ENCODE data around the gene TPMT. TPM values are rescaled to one million over a fixed set of nuclear protein-coding genes. Genes with fewer than 3 reads are reported as not detected.

Gene TPMT
- total and polyA plus RNA-seq, 2 of the 13 experiments (the other 11 are each of a cell fraction or from before 2014, with no cell fraction given) = 11.1 to 22.8 TPM

DNA sequence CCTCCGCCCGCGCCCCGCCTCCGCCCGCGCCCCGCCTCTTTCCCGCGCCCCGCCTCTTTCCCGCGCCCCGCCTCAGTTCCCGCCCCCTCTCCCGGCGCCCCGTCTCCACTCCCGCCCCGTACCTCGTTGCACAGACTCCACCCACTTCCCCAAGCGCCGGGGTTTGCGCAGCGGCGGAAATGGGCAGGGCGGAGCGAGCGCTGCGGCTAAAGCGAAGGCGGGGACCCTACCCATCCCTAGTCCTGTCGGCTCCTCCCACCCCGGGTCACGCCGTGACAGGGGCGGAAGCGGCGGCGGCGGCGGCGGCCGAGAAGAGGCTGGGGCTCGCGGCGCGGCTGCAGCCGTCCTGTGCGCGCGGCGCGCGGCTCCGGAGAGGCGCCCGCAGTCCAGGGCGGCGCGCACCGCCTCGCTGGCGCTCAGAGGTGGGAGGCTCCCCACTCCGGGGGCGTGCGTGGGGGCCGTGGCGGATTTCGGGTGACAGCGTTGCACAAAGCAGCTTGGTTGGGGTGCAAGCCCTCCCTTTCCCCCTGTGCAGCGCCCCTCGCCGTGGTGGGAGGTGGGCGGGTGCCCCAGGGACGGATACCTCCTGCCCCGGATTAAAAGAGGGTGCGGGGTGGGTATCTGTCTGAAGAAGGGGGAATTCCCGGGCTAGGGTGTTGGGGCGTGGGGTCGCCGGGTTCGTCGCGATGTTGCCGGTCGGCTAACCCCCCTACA lies 430 bp upstream of the TPMT start, which contains the start of gene KDM1B (continued):
- TF ChIP-seq, protein P1, sequence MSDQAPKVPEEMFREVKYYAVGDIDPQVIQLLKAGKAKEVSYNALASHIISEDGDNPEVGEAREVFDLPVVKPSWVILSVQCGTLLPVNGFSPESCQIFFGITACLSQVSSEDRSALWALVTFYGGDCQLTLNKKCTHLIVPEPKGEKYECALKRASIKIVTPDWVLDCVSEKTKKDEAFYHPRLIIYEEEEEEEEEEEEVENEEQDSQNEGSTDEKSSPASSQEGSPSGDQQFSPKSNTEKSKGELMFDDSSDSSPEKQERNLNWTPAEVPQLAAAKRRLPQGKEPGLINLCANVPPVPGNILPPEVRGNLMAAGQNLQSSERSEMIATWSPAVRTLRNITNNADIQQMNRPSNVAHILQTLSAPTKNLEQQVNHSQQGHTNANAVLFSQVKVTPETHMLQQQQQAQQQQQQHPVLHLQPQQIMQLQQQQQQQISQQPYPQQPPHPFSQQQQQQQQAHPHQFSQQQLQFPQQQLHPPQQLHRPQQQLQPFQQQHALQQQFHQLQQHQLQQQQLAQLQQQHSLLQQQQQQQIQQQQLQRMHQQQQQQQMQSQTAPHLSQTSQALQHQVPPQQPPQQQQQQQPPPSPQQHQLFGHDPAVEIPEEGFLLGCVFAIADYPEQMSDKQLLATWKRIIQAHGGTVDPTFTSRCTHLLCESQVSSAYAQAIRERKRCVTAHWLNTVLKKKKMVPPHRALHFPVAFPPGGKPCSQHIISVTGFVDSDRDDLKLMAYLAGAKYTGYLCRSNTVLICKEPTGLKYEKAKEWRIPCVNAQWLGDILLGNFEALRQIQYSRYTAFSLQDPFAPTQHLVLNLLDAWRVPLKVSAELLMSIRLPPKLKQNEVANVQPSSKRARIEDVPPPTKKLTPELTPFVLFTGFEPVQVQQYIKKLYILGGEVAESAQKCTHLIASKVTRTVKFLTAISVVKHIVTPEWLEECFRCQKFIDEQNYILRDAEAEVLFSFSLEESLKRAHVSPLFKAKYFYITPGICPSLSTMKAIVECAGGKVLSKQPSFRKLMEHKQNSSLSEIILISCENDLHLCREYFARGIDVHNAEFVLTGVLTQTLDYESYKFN (CRISPR knock-in tag; conservative IDR thresholded peaks at IDR 0.05) = peak; percentile 41; the same call in 1 of the 2 replicates
- TF ChIP-seq ZNF564 (CRISPR knock-in tag; IDR thresholded peaks at IDR 0.05) (peak; percentile 44; the same call in 1 of the 2 replicates), ZSCAN31 (CRISPR knock-in tag; IDR thresholded peaks at IDR 0.05; ENCODE audit: low read depth) (peak; percentile 84; the same call in 1 of the 2 replicates), ZNF546 (CRISPR knock-in tag; conservative IDR thresholded peaks at IDR 0.05) (peak; percentile 58; the same call in 1 of the 2 replicates), ZNF230 (CRISPR knock-in tag; IDR thresholded peaks at IDR 0.05) (no peak), AKAP8 (CRISPR knock-in tag; IDR thresholded peaks at IDR 0.05) (no peak; the same call in 1 of the 2 replicates), ZKSCAN5 (CRISPR knock-in tag; IDR thresholded peaks at IDR 0.05) (no peak), TCF7L2 (IDR thresholded peaks at IDR 0.05; ENCODE audit: low read depth, low read length) (no peak), SRY (CRISPR knock-in tag; IDR thresholded peaks at IDR 0.05) (peak; percentile 70; the same call in 1 of the 2 replicates), YEATS2 (CRISPR knock-in tag; IDR thresholded peaks at IDR 0.05; ENCODE audit: borderline replicate concordance) (peak; percentile 67; the same call in 1 of the 2 replicates), ZNF160 (CRISPR knock-in tag; IDR thresholded peaks at IDR 0.05) (peak; percentile 67; the same call in 1 of the 2 replicates), POGZ (CRISPR knock-in tag; IDR thresholded peaks at IDR 0.05) (peak; percentile 74), ARNTL (CRISPR knock-in tag; IDR thresholded peaks at IDR 0.05) (peak; percentile 35; the same call in 1 of the 2 replicates), ZMAT3 (CRISPR knock-in tag; conservative IDR thresholded peaks at IDR 0.05) (peak; percentile 71), ZSCAN29 (CRISPR knock-in tag; conservative IDR thresholded peaks at IDR 0.05) (no peak), ZSCAN12 (CRISPR knock-in tag; IDR thresholded peaks at IDR 0.05) (0 out of 2 replicates have a peak, but pooled peaks have one; percentile 50)
- TF ChIP-seq, protein P2, sequence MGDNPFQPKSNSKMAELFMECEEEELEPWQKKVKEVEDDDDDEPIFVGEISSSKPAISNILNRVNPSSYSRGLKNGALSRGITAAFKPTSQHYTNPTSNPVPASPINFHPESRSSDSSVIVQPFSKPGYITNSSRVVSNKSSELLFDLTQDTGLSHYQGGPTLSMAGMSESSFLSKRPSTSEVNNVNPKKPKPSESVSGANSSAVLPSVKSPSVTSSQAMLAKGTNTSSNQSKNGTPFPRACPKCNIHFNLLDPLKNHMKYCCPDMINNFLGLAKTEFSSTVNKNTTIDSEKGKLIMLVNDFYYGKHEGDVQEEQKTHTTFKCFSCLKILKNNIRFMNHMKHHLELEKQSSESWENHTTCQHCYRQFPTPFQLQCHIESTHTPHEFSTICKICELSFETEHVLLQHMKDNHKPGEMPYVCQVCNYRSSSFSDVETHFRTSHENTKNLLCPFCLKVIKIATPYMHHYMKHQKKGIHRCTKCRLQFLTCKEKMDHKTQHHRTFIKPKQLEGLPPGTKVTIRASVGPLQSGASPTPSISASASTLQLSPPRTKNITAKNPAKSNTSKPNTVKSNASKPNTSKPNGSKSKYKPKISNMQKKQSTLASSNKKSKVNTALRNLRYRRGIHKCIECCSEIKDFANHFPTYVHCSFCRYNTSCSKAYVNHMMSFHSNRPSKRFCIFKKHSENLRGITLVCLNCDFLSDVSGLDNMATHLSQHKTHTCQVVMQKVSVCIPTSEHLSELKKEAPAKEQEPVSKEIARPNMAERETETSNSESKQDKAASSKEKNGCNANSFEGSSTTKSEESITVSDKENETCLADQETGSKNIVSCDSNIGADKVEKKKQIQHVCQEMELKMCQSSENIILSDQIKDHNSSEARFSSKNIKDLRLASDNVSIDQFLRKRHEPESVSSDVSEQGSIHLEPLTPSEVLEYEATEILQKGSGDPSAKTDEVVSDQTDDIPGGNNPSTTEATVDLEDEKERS (CRISPR knock-in tag; IDR thresholded peaks at IDR 0.05) = no peak
- TF ChIP-seq, protein P3, sequence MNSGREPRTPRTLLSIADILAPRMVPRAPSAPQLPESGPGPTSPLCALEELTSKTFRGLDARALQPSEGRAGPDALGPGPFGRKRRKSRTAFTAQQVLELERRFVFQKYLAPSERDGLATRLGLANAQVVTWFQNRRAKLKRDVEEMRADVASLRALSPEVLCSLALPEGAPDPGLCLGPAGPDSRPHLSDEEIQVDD (CRISPR knock-in tag; IDR thresholded peaks at IDR 0.05; ENCODE audit: borderline replicate concordance) = peak; percentile 34
- TF ChIP-seq, protein P4, sequence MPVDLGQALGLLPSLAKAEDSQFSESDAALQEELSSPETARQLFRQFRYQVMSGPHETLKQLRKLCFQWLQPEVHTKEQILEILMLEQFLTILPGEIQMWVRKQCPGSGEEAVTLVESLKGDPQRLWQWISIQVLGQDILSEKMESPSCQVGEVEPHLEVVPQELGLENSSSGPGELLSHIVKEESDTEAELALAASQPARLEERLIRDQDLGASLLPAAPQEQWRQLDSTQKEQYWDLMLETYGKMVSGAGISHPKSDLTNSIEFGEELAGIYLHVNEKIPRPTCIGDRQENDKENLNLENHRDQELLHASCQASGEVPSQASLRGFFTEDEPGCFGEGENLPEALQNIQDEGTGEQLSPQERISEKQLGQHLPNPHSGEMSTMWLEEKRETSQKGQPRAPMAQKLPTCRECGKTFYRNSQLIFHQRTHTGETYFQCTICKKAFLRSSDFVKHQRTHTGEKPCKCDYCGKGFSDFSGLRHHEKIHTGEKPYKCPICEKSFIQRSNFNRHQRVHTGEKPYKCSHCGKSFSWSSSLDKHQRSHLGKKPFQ (CRISPR knock-in tag; IDR thresholded peaks at IDR 0.05; ENCODE audit: insufficient replicate concordance) = peak; percentile 69

Data from HepG2 (cell line).